Thyroid gland (tissue), 4 donors: Measurements from ENCODE around the gene MGAT5.

Experiments used
- POLR2A ChIP-seq, 2 donors: fragments of 450-650 bp; IDR thresholded peaks; one replicate each; pipeline ENCODE4 v1.6.1; 2017; ENCODE audit warnings: antibody characterized with exemption in 2 of 2, mild to moderate bottlenecking in 2 of 2, moderate library complexity in 1 of 2
- TF ChIP-seq, protein P1 (sequence below), 6 experiments: fragments of 200-600 bp in 3 of 6; fragments of 450-650 bp in 3 of 6; sonication (generic) in 3 of 6; IDR thresholded peaks; one replicate each; pipeline ENCODE4 v1.5.1; 2016 to 2019; ENCODE audit warnings: antibody characterized with exemption in 6 of 6, mild to moderate bottlenecking in 2 of 6, inconsistent platforms in 1 of 6, moderate library complexity in 1 of 6

DNA sequence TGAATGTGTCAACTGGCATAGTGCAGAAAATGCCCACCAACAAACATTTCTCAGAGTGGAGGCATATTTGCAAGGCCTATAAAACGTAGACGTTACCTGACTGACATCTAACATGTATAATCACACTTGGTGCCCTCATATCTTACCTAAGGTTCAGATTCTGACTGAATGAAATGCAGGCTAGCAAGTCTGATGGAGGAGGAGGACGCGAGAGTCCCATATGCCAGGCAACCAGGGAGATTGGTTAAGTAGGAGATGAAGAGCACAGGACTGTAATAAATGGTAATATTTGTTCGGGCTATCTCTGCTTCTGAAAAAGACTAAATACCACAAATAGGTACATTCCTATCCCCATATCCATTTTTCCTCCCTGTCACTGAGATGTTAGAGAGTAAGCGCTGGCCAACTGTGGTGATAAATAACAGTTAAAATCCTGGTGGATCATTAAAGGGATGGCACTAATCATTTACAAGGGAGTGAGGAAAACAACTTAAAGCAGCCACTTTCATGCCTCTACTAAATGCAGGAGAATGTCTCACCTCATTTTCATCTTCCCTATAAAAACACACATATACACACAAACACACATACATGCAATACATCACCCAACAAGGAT is 247.7 kb downstream of the MGAT5 start:
- TF ChIP-seq, protein P1, sequence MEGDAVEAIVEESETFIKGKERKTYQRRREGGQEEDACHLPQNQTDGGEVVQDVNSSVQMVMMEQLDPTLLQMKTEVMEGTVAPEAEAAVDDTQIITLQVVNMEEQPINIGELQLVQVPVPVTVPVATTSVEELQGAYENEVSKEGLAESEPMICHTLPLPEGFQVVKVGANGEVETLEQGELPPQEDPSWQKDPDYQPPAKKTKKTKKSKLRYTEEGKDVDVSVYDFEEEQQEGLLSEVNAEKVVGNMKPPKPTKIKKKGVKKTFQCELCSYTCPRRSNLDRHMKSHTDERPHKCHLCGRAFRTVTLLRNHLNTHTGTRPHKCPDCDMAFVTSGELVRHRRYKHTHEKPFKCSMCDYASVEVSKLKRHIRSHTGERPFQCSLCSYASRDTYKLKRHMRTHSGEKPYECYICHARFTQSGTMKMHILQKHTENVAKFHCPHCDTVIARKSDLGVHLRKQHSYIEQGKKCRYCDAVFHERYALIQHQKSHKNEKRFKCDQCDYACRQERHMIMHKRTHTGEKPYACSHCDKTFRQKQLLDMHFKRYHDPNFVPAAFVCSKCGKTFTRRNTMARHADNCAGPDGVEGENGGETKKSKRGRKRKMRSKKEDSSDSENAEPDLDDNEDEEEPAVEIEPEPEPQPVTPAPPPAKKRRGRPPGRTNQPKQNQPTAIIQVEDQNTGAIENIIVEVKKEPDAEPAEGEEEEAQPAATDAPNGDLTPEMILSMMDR (IDR thresholded peaks at IDR 0.05), result no peak
- no peak for TF ChIP-seq POLR2A (IDR thresholded peaks at IDR 0.05)
